SK-N-SH treated with all-trans-retinoic acid at 6 μM for 48 hours (cell line): ENCODE measurements around the gene LRRC40.

Experiments
- ATAC-seq: fragments of 200-7000 bp; cut with Tn5 transposase; 3 replicates; pipeline ENCODE4 v1.9.1; 2020; ENCODE audit warnings: mild to moderate bottlenecking, moderate library complexity
- ARNTL ChIP-seq: fragments of 450-650 bp; formaldehyde crosslinking; IDR thresholded peaks from 2 replicates; pipeline ENCODE4 v1.5.0; 2020; ENCODE audit warnings: low read depth, mild to moderate bottlenecking, moderate library complexity, borderline replicate concordance
- BACH2 ChIP-seq: fragments of 250-450 bp; sonication (Bioruptor Pico); IDR thresholded peaks from 2 replicates; pipeline ENCODE4 v1.9.0; 2021; ENCODE audit warnings: mild to moderate bottlenecking, borderline replicate concordance
- CSDC2 ChIP-seq: fragments of 250-450 bp; sonication (Bioruptor Pico); IDR thresholded peaks from 2 replicates; pipeline ENCODE4 v1.5.0; 2020; ENCODE audit warnings: mild to moderate bottlenecking, moderate library complexity
- ESRRG ChIP-seq: fragments of 250-450 bp; sonication (Bioruptor Pico); IDR thresholded peaks from 2 replicates; pipeline ENCODE4 v1.6.1; 2021; ENCODE audit warnings: mild to moderate bottlenecking
- GLIS3 ChIP-seq: fragments of 250-450 bp; sonication (Bioruptor Pico); IDR thresholded peaks from 2 replicates; pipeline ENCODE4 v1.5.0; 2020; ENCODE audit warnings: mild to moderate bottlenecking, moderate library complexity
- ISL1 ChIP-seq: fragments of 250-450 bp; sonication (Bioruptor Pico); IDR thresholded peaks from 2 replicates; pipeline ENCODE4 v2.1.2; 2022; ENCODE audit warnings: mild to moderate bottlenecking, moderate library complexity
- OSR1 ChIP-seq: fragments of 250-450 bp; sonication (Bioruptor Pico); IDR thresholded peaks from 2 replicates; pipeline ENCODE4 v1.8.0; 2022; ENCODE audit warnings: moderate library complexity, mild to moderate bottlenecking, inconsistent platforms
- PATZ1 ChIP-seq: fragments of 250-450 bp; sonication (Bioruptor Pico); IDR thresholded peaks from 2 replicates; pipeline ENCODE4 v1.8.0; 2020; ENCODE audit warnings: mild to moderate bottlenecking, moderate library complexity, borderline replicate concordance
- RARB ChIP-seq: fragments of 250-450 bp; sonication (Bioruptor Pico); IDR thresholded peaks from 2 replicates; pipeline ENCODE4 v1.8.0; 2021; ENCODE audit warnings: mild to moderate bottlenecking, moderate library complexity
- SNAI2 ChIP-seq: fragments of 250-450 bp; sonication (Bioruptor Pico); IDR thresholded peaks from 2 replicates; pipeline ENCODE4 v1.5.0; 2020; ENCODE audit warnings: mild to moderate bottlenecking, moderate library complexity
- TCF4 ChIP-seq: fragments of 250-450 bp; sonication (Bioruptor Pico); IDR thresholded peaks from 2 replicates; pipeline ENCODE4 v1.8.0; 2021; ENCODE audit warnings: mild to moderate bottlenecking, moderate library complexity, borderline replicate concordance
- TOX ChIP-seq: fragments of 250-450 bp; sonication (Bioruptor Pico); IDR thresholded peaks from 2 replicates; pipeline ENCODE4 v1.8.0; 2021; ENCODE audit warnings: mild to moderate bottlenecking, moderate library complexity, borderline replicate concordance
- ZC3H10 ChIP-seq: fragments of 250-450 bp; sonication (Bioruptor Pico); IDR thresholded peaks from 2 replicates; pipeline ENCODE4 v1.5.1; 2021; ENCODE audit warnings: mild to moderate bottlenecking, moderate library complexity
- ZFP3 ChIP-seq: fragments of 250-450 bp; sonication (Bioruptor Pico); IDR thresholded peaks from 2 replicates; pipeline ENCODE4 v1.5.0; 2020; ENCODE audit warnings: mild to moderate bottlenecking, moderate library complexity
- ZNF565 ChIP-seq: fragments of 450-650 bp; formaldehyde crosslinking; conservative IDR thresholded peaks from 2 replicates; pipeline ENCODE4 v1.5.0; 2020; ENCODE audit warnings: low read depth, mild to moderate bottlenecking, moderate library complexity
- ZNF8 ChIP-seq: fragments of 450-650 bp; formaldehyde crosslinking; IDR thresholded peaks from 2 replicates; pipeline ENCODE4 v1.5.0; 2020; ENCODE audit warnings: mild to moderate bottlenecking, moderate library complexity
- TF ChIP-seq, protein P1 (sequence below): fragments of 250-450 bp; sonication (Bioruptor Pico); IDR thresholded peaks from 2 replicates; pipeline ENCODE4 v1.8.0; 2021; ENCODE audit warnings: low read depth, mild to moderate bottlenecking, moderate library complexity, borderline replicate concordance
- TF ChIP-seq, protein P2 (sequence below): fragments of 250-450 bp; sonication (Bioruptor Pico); IDR thresholded peaks from 2 replicates; pipeline ENCODE4 v1.5.1; 2020; ENCODE audit warnings: low read depth, mild to moderate bottlenecking, moderate library complexity
- TF ChIP-seq, protein P3 (sequence below): fragments of 250-450 bp; sonication (Bioruptor Pico); IDR thresholded peaks from 2 replicates; pipeline ENCODE4 v1.5.1; 2021; ENCODE audit warnings: mild to moderate bottlenecking, moderate library complexity
- TF ChIP-seq, protein P4 (sequence below): fragments of 250-450 bp; sonication (Bioruptor Pico); IDR thresholded peaks from 2 replicates; pipeline ENCODE4 v1.5.0; 2020; ENCODE audit warnings: mild to moderate bottlenecking, moderate library complexity

Gene LRRC40

GRCh38 chr1:70103770-70104169 lies 101.6 kb downstream of the LRRC40 start:
- TF ChIP-seq TCF4 (CRISPR knock-in tag) (no peak), OSR1 (CRISPR knock-in tag) (no peak), ZFP3 (CRISPR knock-in tag) (no peak)
- TF ChIP-seq, protein P1, sequence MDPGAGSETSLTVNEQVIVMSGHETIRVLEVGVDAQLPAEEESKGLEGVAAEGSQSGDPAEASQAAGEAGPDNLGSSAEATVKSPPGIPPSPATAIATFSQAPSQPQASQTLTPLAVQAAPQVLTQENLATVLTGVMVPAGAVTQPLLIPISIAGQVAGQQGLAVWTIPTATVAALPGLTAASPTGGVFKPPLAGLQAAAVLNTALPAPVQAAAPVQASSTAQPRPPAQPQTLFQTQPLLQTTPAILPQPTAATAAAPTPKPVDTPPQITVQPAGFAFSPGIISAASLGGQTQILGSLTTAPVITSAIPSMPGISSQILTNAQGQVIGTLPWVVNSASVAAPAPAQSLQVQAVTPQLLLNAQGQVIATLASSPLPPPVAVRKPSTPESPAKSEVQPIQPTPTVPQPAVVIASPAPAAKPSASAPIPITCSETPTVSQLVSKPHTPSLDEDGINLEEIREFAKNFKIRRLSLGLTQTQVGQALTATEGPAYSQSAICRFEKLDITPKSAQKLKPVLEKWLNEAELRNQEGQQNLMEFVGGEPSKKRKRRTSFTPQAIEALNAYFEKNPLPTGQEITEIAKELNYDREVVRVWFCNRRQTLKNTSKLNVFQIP, result no peak
- TF ChIP-seq, all 23 proteins: peak for 0
- no peak for ATAC-seq

DNA sequence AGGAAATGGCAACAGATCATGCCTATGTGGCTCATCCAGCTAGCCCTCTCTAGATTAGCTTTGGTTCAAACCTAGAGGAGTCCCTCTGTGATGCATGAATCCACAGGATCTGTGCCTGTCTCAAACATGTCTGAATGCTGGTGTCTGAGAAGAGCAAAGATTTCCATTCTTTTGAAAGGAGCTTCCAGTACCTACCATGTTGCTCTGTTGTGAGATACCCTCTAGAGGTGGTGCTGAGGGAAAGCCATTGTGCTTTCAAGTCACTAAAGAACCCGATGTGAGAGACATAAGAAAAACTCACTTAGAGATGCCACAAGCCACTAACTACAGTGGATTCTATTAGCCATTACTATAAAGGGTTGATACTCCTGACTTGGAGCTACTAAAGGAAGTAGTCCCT lies 103.6 kb downstream of the LRRC40 start:
- ATAC-seq, result no peak

DNA sequence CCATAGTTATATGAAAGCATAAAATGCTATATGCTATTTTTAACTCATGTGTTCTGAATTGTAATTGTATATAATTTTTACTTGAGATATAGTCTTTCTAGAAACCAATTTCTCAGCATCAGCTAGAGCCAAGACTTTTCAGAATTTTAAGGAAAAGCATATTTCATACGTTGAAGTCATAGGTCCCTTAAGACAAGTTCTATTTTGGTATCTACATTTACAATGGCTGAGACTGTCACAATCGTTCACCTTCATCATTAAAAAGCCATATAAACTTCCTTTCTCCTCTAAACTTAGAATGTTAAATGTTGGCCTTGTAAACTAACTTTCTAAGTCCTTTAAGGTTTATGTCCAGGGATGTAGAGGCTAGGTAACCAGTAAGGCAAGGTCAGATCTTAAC lies 104.1 kb downstream of the LRRC40 start:
- no peak for ATAC-seq
- TF ChIP-seq, protein P2, sequence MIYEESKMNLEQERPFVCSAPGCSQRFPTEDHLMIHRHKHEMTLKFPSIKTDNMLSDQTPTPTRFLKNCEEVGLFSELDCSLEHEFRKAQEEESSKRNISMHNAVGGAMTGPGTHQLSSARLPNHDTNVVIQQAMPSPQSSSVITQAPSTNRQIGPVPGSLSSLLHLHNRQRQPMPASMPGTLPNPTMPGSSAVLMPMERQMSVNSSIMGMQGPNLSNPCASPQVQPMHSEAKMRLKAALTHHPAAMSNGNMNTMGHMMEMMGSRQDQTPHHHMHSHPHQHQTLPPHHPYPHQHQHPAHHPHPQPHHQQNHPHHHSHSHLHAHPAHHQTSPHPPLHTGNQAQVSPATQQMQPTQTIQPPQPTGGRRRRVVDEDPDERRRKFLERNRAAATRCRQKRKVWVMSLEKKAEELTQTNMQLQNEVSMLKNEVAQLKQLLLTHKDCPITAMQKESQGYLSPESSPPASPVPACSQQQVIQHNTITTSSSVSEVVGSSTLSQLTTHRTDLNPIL (CRISPR knock-in tag), result no peak
- TF ChIP-seq ZNF565 (CRISPR knock-in tag) (no peak), ZFP3 (CRISPR knock-in tag) (no peak), ARNTL (CRISPR knock-in tag) (no peak), ZC3H10 (no peak), OSR1 (CRISPR knock-in tag) (no peak), TOX (no peak), ZNF8 (CRISPR knock-in tag) (no peak), CSDC2 (CRISPR knock-in tag) (no peak), PATZ1 (no peak), RARB (no peak), BACH2 (no peak), ISL1 (no peak), TCF4 (CRISPR knock-in tag) (no peak)
- TF ChIP-seq, protein P3, sequence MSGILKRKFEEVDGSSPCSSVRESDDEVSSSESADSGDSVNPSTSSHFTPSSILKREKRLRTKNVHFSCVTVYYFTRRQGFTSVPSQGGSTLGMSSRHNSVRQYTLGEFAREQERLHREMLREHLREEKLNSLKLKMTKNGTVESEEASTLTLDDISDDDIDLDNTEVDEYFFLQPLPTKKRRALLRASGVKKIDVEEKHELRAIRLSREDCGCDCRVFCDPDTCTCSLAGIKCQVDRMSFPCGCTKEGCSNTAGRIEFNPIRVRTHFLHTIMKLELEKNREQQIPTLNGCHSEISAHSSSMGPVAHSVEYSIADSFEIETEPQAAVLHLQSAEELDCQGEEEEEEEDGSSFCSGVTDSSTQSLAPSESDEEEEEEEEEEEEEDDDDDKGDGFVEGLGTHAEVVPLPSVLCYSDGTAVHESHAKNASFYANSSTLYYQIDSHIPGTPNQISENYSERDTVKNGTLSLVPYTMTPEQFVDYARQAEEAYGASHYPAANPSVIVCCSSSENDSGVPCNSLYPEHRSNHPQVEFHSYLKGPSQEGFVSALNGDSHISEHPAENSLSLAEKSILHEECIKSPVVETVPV (CRISPR knock-in tag), result no peak
- TF ChIP-seq, protein P1, result no peak

More for the DNA sequence above, 103.6 kb downstream of the LRRC40 start:
- no peak for TF ChIP-seq ESRRG (CRISPR knock-in tag)
- no peak for TF ChIP-seq TOX
- TF ChIP-seq, protein P2 (CRISPR knock-in tag), result no peak
- no peak for TF ChIP-seq ZNF8 (CRISPR knock-in tag)
- TF ChIP-seq, protein P3 (CRISPR knock-in tag), result no peak
- no peak for TF ChIP-seq GLIS3
- no peak for TF ChIP-seq SNAI2 (CRISPR knock-in tag)
- no peak for TF ChIP-seq RARB
- no peak for TF ChIP-seq BACH2
- no peak for TF ChIP-seq ZC3H10
- TF ChIP-seq, protein P4, sequence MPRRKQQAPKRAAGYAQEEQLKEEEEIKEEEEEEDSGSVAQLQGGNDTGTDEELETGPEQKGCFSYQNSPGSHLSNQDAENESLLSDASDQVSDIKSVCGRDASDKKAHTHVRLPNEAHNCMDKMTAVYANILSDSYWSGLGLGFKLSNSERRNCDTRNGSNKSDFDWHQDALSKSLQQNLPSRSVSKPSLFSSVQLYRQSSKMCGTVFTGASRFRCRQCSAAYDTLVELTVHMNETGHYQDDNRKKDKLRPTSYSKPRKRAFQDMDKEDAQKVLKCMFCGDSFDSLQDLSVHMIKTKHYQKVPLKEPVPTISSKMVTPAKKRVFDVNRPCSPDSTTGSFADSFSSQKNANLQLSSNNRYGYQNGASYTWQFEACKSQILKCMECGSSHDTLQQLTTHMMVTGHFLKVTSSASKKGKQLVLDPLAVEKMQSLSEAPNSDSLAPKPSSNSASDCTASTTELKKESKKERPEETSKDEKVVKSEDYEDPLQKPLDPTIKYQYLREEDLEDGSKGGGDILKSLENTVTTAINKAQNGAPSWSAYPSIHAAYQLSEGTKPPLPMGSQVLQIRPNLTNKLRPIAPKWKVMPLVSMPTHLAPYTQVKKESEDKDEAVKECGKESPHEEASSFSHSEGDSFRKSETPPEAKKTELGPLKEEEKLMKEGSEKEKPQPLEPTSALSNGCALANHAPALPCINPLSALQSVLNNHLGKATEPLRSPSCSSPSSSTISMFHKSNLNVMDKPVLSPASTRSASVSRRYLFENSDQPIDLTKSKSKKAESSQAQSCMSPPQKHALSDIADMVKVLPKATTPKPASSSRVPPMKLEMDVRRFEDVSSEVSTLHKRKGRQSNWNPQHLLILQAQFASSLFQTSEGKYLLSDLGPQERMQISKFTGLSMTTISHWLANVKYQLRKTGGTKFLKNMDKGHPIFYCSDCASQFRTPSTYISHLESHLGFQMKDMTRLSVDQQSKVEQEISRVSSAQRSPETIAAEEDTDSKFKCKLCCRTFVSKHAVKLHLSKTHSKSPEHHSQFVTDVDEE (CRISPR knock-in tag), result no peak
- no peak for TF ChIP-seq ZFP3 (CRISPR knock-in tag)
